NK-92 treated with Interleukin-12 subunit alpha and Interleukin-12 subunit beta, amount 100 ng/mL, for 24 hours (cell line): ENCODE data around the gene SLC18A3.

Source experiments
- DNase-seq: peaks from one replicate; lab custom pipeline; 2025; lab: John Stamatoyannopoulos, UW

Gene SLC18A3

DNA sequence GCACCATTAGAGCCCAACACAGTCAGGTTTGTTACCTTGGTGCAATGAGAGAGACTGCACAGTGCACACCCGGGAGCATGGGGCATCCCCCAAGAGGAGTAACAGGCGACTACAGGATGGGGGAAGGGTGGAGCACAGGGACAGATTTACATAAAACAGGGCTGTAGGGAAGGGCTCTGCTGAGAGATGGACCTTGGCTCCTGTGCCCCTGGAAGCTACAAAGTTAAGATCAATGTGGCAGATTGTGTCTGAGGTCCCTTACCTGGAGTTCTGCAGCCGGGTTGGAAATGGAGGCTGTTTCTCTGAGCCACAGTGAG is 13.7 kb upstream of the SLC18A3 start:
- no peak for DNase-seq

DNA sequence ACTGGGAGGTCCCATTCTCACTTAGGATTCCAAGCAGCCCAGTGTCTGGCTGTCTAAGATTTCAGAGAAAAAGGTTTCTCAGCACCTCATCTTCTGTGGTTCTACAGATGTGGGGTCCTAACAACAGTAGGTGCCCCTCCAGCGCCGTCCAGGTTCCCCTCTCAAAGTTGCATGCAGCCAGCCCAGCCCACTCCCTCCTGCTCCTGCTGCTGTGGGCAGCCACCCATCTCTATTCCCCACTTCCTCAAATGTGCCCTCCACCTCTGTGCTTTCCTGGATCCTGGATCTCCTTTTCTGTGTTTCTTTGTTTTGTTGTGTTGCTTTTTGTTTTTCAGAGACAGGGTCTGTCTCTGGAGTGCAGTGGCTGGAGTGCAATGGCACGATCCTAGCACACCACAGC is 13.3 kb upstream of the SLC18A3 start:
- DNase-seq, result no peak

DNA sequence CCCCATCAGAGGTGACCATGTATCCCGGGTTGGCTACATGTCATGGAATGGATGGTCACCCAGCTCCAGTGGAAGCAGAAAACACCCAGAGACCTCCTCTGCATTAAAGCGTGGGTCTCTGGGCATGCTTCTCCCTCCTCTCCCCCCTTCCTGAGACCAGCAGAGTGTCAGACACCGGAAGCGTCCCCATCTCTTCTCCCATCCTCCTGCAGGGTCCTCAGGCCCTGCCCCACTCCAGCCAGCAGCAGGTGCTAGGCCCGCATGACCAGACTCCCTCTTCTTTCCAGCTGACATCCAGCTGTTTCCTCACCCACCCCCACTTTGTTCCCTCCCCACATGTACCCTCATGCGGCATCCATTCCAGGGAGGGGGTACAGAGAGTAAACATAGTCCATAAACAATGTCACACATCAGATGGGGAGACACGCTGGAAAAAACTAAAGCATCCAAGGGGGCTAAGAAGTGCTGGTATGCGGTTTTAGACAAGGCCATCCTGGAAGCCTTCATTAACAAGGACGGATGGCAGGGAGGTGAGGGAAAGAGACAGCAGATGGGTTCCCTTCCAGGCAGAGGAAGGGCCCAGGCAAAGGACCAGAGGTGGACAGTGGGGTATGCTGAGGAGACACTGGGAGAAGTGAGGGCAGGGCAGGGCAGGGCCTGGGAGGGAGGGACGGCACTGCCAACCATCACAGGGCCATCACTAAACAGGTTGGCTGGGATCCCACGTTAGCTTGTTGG is 12.5 kb upstream of the SLC18A3 start:
- no peak for DNase-seq

DNA sequence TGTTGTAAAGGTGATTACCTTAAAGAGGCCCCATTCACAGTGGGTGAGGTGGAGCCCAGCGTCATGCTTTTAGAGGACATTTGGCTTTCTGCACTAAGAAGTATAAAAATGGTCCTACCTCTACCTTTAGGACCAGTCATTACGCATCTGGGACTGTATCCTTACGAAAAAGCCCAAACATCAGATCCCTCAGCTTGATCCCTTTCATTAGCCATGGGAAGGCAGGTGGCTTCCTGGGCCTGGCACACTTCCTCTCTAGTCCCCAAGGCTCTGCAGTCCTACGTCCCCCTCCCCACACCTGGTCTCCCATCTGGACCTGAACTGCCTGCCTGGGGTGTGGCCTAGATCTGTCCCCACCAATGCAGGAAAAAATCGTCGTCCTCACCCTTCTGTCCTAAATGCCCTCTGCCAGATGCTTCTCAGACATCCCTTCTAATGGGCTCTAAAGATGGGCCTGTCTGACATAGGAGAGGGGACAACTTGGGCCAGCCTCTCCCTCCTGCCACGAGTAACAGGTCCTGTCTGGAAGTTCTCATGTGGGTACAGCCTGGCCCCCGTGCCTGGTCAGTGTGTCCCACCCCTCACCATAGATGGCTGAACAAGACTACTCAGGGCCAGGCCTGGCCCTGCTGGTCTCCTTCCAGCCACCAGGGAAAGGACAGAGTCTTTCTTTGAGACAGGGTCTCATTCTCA is 11.8 kb upstream of the SLC18A3 start:
- DNase-seq, result no peak

DNA sequence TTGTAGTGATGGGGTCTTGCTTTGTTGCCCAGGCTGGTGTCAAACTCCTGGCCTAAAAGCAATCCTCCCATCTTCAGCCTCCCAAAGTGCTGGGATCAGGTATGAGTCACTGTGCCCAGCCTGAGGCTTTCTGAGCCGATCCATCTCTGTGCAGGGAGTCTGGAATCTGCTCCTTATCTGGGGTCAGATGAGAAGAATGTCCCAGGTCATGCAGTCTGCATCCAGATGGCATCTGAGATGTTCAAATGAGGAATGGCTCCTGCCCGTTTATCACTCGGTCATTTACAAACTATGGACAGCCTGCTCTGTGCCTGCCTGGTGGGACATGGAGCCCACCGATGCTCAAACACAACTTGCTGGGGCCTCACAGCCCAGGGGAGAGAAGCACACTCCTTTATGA is 11.1 kb upstream of the SLC18A3 start:
- DNase-seq, result no peak

DNA sequence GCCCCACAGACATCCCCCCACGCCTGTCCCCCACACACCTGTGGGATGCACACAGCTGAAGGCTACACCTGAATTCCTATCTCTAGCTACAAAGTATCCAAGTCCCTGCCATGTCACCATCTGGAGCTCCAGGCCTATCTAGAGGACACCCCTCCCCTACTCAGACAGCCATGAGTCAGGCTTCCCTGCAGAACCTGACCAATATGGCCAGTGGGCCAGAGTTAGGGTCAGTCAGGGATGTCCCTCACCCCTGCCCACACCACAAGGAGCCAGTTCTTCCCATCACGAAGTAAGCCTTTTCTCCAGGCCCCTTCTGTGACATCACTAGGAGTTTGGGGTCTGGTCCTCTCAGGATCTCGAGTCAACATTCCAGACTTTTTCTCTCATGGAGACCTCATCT is 10.6 kb upstream of the SLC18A3 start:
- DNase-seq, result no peak

DNA sequence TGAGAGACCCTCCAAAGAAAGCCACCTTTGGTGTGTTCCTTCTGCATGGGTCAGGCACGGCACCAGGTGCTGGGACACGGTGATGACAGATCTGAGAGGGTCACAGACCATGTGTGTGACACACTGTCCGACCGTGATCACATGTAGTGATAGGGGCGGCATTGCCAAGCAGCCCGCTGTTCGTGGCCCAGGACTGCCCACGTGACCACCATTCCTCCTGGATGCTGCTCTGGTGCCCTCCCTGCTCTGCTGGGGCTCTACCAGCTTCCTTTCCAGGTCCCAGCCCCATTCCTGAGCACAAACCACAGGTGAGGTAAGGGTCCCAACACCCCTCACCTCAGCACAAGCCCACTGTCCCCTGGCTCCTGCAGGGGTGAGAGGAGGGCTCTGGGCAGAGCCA is 10.1 kb upstream of the SLC18A3 start:
- no peak for DNase-seq

DNA sequence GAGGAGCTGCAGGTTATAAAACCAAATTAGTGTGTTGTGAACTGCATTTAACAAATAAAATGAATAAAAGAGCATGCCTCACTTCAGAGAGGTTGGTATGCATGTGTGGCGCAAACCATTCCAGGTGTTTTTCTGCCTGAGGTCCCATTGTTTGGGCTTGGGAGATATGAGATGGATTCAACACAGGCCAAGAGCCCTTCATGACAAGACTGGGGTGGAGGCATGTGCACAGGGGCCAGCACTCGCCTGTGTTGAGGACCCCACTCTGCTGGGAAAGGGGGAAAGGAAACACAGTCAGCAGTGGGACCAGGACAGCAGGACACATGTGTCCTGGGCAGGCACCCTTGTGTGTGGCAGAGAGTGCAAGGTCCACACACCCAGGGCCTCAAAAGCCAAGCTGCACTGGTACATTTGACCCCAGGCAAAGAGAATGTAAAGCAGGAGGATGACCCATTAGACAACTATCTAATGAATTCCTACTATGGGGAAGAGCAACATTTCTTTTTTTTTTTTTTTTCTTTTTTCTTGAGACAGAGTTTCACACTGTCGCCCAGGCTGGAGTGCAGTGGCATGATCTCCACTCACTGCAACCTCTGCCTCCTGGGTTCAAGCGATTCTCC is 9.2 kb upstream of the SLC18A3 start:
- DNase-seq, result no peak

DNA sequence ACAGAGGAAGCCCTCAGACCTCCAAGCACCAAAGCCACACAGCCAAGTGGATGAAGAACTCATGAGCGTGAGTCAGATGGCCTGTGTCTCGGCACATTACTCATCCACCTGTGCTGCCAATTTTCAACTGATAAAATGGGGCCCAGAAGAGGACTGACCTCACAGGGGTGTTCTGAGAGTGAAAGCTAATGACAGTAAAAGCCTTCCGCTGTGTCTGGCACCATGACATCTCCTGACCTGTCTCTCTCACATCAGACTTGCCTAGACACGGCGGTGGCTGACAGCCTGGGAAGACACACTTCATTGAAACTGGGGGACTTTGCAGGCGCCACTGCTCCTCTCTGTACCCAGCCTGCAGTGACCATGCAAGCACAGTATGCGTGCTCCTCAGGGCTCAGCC is 8.3 kb upstream of the SLC18A3 start:
- no peak for DNase-seq

DNA sequence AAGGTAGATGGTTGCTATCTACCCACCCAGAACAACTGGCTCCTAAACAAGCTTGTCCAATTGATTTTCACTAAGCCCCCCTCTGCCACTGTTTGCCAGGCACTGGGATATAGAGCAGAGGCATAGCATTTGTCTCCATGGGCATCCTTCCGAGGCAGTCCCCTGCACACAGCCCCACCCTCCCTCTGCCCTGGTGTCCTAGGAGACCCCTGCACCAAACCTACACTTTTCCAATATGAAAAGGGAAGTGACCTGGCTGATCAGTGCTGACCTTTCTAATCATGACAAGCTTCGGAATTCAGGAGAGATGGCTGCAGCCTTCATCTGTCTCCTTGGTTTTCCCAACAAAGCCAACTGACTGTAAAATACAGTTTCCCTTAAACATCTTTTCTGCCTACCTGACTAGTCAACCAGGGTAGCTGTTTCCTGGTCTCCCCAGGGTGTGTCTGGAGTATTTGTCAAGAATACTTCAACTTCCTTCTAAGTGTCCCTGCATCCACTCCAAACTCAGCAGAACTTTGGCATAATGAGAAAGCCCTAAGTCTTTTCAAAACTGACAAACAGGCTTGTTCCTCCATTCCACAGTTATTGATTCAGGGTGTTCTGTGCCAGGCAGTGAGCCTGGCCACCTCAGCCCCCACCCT is 7.6 kb upstream of the SLC18A3 start:
- DNase-seq, result no peak

DNA sequence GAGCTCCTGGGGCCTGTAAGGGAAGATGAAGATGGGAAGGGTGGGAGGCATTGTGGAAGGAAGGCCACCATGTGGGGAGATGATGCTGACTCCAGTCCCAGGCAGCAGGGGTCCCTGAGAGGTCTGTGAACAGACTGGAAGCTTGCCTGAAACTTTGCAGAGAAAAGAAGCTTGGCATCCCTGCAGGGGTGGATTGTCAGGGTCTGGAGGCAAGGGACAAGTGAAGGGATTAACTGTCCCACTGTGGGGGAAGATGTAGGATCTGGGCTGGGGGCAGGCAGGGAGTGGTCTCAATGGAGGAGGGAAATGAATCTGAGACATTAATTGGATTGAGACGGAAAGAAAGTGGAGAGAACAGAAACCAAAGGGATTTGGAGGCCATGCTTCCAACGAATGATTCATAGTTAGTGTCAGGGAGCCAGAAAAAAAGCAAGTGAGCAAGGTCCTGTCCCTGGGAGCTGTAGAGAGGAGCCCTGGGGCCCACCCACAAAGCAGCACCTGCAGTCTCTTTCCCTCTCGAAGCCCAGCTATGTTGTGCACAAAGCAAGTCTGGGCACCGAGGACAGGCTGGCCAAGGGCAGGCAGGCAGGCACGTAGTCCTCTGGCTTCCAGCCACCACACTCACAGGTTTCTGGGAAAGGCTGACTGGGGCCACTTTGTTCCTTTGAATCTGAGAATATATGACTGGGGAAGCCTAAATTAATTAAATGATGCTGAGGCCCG is 4.7 kb upstream of the SLC18A3 start:
- DNase-seq, result no peak

DNA sequence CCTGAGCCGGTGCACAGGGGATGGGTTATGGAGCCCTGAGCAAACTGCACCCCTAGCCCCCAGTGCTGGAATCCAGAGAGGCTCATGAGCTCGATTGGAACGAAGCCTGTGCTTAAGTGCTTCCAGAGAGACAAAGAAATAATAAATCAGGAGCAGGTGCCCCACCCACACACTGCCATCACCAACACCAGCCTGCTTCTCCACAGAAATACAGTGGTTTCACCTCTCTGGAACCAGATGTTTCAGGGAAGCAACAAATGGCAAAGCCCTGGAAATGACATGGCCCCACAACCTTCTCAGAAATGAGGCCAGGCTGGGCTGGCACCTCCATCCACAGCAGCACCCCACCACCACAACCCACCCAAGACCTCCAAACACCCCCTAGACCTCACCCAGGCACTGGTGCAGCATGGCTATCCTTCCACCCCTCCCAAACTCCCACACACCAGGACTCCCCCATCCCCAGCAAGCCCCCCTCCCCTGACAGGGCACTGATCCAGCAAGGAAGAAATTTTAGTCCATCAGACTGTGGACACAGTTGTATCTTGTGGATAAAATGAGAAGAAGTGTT is 4.1 kb upstream of the SLC18A3 start:
- no peak for DNase-seq

DNA sequence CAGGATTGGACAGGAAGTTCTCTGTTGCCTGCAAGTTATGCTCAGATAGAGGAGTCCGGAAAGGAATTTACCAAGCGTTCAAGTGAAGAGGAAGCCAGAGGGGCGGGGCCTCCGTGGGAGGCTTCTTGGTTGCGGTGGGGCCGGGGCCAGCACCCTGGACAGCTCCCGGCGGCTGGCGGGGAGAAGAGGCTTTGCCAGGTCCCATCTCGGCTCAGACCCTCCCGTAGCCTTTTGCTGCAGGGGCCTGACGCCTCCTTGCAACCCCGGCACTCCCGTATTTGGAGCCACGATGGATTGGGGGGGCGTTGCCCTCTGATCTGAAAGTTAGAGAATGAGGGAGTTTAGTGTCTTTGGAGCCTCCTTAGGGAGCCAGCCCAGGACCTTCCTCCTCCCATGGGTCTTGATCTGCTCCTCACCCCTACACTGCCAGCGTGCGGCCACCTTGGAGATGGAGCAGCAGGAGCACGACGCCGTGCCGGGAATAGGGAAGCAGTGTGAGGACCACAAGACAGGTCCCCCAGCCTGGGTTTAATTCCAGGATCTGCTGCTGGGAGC is 3.1 kb upstream of the SLC18A3 start:
- DNase-seq, result no peak

DNA sequence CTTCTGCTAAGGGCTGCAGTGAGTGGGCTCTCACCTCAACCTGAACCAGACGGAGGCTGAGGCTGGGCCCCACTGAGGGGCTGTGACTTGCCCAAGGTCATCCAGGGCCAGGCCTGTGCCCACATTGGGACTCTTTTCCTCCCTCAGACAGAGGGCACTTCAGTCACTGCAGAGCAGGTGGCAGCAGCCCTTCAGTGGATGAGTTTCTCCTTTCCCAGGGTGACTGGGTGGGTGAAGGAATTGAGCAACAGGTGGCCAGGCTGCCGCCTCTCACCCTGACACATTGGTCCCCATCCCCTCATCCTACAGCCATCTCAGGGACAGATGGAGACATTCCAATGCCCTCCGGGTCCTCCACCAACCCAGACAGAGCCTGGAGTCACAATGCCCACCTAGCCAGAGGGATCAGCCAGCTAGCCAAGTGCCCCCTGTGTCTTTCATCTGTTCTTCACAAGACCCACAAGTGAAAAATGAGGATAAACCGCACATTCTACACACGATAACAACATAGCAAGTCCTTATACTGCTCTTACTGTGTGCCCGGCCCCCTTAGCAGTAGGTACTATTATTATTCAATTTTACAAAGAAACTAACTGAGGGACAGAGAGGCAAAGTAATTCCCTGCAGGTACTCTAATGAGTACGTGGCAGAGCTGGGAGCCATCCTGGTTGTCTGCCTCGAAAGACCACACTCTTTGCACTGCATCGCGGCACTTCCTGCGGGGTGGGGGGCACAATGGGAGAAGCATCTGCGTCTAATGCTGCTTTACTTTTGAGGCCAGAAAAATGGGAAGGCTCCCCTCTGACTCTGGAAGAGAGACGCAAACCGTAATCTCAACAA is 1.7 kb upstream of the SLC18A3 start:
- DNase-seq, result no peak

DNA sequence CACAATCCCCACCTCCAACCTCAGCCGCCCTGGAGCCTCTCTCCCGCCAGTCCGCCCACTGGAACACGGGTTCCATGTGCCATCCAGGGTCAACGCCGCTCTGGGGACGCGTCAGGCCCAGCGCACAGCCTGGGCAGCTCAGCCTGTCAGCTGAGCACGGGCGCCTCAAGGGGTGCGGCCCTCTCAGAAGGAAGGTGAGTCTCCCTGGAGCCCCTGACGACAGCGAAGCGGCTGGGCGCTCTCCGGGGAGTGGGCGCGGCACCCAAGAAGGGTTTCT is 1.2 kb upstream of the SLC18A3 start:
- DNase-seq, result no peak

DNA sequence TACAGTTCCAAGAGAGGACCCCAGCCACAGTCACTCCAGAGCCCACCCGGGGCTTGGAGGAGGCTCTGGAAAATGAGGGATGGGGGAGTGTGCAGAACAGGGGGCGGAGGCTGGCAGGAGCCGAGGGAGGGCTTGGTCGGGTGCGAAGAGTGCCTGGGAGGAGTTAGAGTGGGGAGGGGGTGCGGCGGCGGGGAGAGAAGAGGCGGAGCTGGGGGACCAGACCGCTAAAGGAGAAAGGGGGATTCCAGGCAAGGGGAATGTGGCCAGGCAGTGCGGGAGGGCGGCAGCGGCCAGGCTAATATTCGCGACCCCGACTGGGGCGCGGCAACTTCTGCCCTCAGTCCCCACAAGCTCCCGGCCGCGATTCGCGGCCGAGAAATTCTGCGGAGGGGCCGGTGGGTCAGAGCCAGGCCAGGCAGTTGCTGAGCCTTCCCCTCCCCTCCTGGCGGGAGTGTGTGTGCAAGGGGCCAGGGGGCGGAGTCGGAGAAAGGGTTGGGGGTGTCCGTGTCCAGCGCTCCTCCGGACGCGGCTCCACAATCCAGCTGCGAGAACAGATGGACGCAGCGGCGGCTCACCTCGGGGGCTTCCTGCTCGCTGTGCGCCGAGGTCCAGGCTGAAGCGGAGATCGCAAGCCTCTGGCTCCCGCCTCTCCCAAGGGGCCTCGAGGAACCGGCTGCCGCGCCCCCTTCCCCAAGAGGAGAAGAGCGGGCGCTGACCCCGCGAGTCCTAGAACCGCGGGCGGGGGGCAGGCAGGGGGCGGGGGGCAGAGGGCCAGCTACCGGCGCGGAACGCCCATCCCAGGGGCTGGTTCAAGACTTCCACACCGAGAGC is 612 bp upstream of the SLC18A3 start:
- DNase-seq, result no peak

DNA sequence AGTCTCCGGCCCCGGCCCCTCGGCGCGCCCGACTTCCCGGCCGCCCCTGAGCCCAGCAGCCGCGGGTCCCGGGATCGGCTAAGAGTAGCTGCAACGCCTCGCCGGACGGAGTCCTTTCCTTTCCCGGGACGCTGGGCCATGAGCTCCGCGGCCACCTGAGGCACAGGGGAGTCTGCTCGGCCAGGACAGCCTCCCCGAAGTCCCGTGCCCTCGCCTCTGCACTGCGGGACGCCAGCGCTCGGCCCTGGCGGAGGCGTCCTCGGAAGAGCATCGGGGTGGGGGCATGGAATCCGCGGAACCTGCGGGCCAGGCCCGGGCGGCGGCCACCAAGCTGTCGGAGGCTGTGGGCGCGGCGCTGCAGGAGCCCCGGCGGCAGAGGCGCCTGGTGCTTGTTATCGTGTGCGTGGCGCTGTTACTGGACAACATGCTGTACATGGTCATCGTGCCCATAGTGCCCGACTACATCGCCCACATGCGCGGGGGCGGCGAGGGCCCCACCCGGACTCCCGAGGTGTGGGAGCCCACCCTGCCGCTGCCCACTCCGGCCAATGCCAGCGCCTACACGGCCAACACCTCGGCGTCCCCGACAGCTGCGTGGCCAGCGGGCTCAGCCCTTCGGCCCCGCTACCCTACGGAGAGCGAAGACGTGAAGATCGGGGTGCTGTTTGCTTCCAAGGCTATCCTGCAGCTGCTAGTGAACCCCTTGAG is 502 bp downstream of the SLC18A3 start:
- DNase-seq, result no peak

DNA sequence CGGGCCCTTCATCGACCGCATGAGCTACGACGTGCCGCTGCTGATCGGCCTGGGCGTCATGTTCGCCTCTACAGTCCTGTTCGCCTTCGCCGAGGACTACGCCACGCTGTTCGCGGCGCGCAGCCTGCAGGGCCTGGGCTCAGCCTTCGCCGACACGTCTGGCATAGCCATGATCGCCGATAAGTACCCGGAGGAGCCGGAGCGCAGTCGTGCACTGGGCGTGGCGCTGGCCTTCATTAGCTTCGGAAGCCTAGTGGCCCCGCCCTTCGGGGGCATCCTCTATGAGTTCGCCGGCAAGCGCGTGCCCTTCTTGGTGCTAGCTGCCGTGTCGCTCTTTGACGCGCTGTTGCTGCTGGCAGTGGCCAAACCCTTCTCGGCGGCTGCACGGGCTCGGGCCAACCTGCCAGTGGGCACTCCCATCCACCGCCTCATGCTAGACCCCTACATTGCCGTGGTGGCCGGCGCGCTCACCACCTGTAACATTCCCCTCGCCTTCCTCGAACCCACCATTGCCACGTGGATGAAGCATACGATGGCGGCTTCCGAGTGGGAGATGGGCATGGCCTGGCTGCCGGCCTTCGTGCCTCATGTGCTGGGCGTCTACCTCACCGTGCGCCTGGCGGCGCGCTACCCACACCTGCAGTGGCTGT is 1.2 kb downstream of the SLC18A3 start:
- no peak for DNase-seq
